Osteocyte (in vitro differentiated cells): ENCODE data around the gene CHRNB2. TPM values are rescaled to one million over a fixed set of nuclear protein-coding genes. Genes with fewer than 3 reads are reported as not detected.

Experiments
- DNase-seq: peaks from one replicate; pipeline ENCODE4 v3.0.0; 2021; ENCODE audit warnings: mixed read lengths; ENCODE audit not compliant: unreplicated experiment; ENCODE audit errors: extremely low spot score
- H3K27ac Mint-ChIP-seq: one replicate; pipeline ENCODE4 v1.8.0; 2021; ENCODE audit warnings: mild to moderate bottlenecking, mixed read lengths; ENCODE audit not compliant: unreplicated experiment
- H3K27me3 Mint-ChIP-seq: one replicate; pipeline ENCODE4 v1.8.0; 2021; ENCODE audit warnings: mixed read lengths; ENCODE audit not compliant: unreplicated experiment
- H3K36me3 Mint-ChIP-seq: one replicate; pipeline ENCODE4 v1.8.0; 2021; ENCODE audit warnings: mixed read lengths; ENCODE audit not compliant: unreplicated experiment
- H3K4me1 Mint-ChIP-seq: one replicate; pipeline ENCODE4 v1.8.0; 2021; ENCODE audit warnings: mixed read lengths; ENCODE audit not compliant: unreplicated experiment
- H3K4me3 Mint-ChIP-seq: one replicate; pipeline ENCODE4 v1.8.0; 2021; ENCODE audit warnings: mild to moderate bottlenecking, moderate library complexity, mixed read lengths; ENCODE audit not compliant: unreplicated experiment
- H3K9me3 Mint-ChIP-seq: one replicate; pipeline ENCODE4 v1.8.0; 2021; ENCODE audit warnings: mixed read lengths; ENCODE audit not compliant: unreplicated experiment
- total RNA-seq: library from RNA; stranded (reverse); gene quantifications from 2 replicates; pipeline ENCODE4 v1.2.1, GENCODE V29; 2021
- TF ChIP-seq, protein P1 (sequence below): fragments of 200-600 bp; sonication (generic); IDR thresholded peaks from 2 replicates; pipeline ENCODE4 v1.5.0; 2021; ENCODE audit warnings: antibody characterized with exemption, mild to moderate bottlenecking, moderate library complexity

CHRNB2 gene
- total RNA-seq, 1 donor from 2014 or later, result 0.27 TPM

DNA sequence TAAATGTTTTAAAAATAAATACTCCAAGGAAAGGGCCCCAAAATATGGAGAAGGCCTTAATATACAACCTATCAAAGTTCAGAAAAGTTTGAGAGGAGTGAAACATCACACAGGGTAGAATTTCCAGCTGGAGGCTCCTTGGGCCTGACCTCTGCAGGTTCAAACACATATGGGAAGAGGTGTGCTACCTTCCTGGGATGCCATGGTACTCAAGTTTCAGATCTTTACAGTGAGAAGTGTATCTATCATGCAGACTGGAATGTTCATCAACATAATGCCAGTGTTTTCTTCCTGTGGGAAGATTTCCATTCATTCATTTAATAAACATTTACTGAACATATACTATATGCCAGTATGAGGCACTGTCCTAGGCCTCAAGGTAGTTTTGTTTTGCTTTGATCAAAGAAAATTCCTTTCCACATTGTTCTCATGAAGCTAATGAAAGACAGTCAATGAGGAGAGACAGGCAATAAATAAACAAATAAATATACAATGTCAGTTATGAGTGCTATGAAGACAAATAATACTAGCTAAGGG lies 55.0 kb downstream of the CHRNB2 start:
- no peak for DNase-seq
- Mint-ChIP-seq H3K36me3 (no peaks in the 10 kb centered on the region), H3K4me1 (peaks cover 29% of the 10 kb centered on the region), H3K4me3 (no peak overlapping the region), H3K9me3 (no peaks in the 10 kb centered on the region), H3K27me3 (no peaks in the 10 kb centered on the region), H3K27ac (no peak overlapping the region)
- TF ChIP-seq, protein P1, sequence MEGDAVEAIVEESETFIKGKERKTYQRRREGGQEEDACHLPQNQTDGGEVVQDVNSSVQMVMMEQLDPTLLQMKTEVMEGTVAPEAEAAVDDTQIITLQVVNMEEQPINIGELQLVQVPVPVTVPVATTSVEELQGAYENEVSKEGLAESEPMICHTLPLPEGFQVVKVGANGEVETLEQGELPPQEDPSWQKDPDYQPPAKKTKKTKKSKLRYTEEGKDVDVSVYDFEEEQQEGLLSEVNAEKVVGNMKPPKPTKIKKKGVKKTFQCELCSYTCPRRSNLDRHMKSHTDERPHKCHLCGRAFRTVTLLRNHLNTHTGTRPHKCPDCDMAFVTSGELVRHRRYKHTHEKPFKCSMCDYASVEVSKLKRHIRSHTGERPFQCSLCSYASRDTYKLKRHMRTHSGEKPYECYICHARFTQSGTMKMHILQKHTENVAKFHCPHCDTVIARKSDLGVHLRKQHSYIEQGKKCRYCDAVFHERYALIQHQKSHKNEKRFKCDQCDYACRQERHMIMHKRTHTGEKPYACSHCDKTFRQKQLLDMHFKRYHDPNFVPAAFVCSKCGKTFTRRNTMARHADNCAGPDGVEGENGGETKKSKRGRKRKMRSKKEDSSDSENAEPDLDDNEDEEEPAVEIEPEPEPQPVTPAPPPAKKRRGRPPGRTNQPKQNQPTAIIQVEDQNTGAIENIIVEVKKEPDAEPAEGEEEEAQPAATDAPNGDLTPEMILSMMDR, result no peak

DNA sequence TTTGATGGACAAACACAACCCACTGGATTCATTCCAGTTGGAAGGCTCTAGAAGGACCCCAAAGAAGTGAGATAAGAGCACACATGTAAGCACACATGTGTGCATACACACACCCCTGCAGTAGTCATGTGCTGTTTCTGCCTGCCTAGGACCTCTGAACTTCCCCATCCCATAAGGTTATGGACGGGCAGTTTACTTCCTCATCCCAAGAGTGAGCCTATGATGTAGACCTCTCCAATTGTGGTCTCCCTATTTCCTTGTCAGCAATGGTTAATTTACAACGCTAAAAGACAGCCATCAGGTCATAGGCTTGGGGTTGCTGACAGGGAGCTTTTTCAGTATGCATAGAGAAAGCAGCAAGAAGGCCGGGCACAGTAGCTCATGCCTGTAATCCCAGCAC lies 55.8 kb downstream of the CHRNB2 start:
- Mint-ChIP-seq H3K4me1 (peaks cover 32% of the 10 kb centered on the region), H3K27me3 (no peaks in the 10 kb centered on the region), H3K9me3 (no peaks in the 10 kb centered on the region), H3K4me3 (no peak overlapping the region), H3K27ac (no peak overlapping the region), H3K36me3 (no peaks in the 10 kb centered on the region)
- no peak for DNase-seq
- TF ChIP-seq, protein P1, result no peak

DNA sequence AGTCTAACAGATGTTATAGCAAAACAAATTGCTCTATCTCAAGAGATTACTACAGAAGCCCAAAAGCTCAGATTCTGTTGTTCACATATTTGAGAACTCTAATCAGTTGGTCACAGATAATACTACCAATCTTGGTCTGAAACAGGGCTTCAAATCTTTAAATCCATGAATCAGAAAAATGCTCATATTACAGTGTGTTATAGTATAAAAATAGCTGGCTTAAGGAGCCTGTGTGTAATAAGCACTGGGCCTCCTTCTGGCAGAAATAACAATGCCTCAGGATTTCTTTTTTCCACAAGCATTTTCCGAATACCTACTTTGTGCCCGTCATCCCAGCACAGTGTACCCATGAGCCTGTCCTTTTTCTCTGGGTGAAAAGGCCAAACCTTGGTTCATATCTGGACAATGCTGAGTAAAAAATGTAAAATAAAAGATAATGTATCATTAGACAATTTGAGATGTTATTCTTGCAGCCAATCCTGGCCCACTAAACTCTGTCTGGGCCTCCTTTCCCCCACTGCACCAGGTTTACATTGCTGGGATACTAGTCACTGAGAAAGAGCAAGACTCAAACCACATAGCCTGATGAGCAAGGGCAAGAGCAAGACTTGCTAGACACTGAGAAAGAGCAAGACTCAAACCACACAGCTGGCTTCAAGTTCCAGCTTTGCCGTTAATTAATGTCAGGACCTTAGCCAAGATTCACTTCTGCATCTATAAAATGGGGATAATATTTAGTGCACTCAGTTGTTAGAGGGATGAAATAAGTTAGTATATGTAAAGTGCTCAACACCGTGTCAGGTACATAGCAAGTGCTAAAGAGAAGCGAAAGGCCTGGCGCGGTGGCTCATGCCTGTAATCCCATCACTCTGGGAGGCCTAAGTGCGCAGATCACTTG lies 57.4 kb downstream of the CHRNB2 start:
- Mint-ChIP-seq H3K36me3 (peaks cover 2% of the 10 kb centered on the region), H3K27ac (peak overlapping the region; percentile 76), H3K4me1 (peaks cover 32% of the 10 kb centered on the region), H3K27me3 (peaks cover 5% of the 10 kb centered on the region), H3K4me3 (peak overlapping the region; percentile 55), H3K9me3 (peaks cover 10% of the 10 kb centered on the region)
- TF ChIP-seq, protein P1, result no peak
- no peak for DNase-seq

DNA sequence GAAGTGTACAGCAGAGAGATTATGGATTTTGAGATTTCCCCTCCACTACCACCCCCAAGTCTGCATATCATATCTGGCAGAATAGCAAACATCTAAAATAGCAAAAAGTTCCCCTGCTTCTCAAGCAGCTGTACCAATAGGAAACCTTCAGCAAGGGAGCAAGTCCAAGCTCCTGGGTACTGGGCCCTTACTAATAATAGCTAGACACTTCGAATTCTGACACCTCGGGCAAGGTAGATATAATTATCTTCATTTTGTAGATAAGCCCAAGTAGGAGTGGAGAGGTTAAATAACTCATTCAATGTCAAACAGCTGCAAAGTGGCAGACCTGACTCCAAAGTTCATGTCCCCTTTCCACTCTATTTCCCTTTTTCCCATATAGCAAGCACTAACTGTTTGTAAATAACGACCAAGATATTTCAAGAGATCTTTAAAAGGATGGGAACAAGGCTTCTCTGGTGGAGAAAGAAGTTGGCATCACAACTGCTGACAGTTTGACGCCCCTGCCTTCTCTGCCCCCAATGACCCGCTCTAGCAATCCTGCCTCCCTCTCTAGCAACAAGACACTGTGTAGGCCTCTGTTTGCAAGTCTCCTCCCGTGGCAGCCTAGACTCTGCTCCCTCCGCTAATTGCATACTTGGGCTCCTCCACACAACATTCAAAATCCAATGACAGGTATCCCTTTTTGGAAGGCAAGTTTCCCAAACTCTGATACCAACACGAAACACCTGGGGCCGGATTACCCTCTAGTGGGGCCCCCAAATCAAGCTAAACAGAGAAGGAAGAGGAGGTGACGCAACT lies 59.1 kb downstream of the CHRNB2 start:
- no peak for DNase-seq
- H3K36me3 Mint-ChIP-seq, result peaks cover 2% of the 10 kb centered on the region
- peak overlapping the region; percentile 99 for H3K27ac Mint-ChIP-seq
- H3K9me3 Mint-ChIP-seq, result peaks cover 15% of the 10 kb centered on the region
- H3K4me1 Mint-ChIP-seq, result peaks cover 32% of the 10 kb centered on the region
- peaks cover 16% of the 10 kb centered on the region for H3K27me3 Mint-ChIP-seq
- TF ChIP-seq, protein P1, result no peak
- peak overlapping the region; percentile 98 for H3K4me3 Mint-ChIP-seq
